ENCODE results near the gene SHISA6.

GRCh38 chr17:11582217-11582616 is 341.2 kb downstream of the SHISA6 start:
- TF ChIP-seq CTCF (optimal IDR thresholded peaks at IDR 0.05 in 1 of 3, IDR thresholded peaks at IDR 0.05 in 1 of 3, conservative IDR thresholded peaks at IDR 0.05 in 1 of 3; ENCODE audit: extremely low read depth in 1 of 3, insufficient read depth in 2 of 3, low read length in 3 of 3) (no peak), EZH2 (IDR thresholded peaks at IDR 0.05; ENCODE audit: low read length) (no peak)
